Thyroid gland (tissue), 4 donors: Measurements from ENCODE around the gene CC2D2A.

Source experiments
- CTCF ChIP-seq, 6 experiments: fragments of 200-600 bp in 3 of 6; fragments of 450-650 bp in 3 of 6; sonication (generic) in 3 of 6; IDR thresholded peaks; one replicate each; pipeline ENCODE4 v1.5.1; 2016 to 2019; ENCODE audit warnings: antibody characterized with exemption in 6 of 6, mild to moderate bottlenecking in 2 of 6, inconsistent platforms in 1 of 6, moderate library complexity in 1 of 6
- POLR2A ChIP-seq, 2 donors: fragments of 450-650 bp; IDR thresholded peaks; one replicate each; pipeline ENCODE4 v1.6.1; 2017; ENCODE audit warnings: antibody characterized with exemption in 2 of 2, mild to moderate bottlenecking in 2 of 2, moderate library complexity in 1 of 2

DNA sequence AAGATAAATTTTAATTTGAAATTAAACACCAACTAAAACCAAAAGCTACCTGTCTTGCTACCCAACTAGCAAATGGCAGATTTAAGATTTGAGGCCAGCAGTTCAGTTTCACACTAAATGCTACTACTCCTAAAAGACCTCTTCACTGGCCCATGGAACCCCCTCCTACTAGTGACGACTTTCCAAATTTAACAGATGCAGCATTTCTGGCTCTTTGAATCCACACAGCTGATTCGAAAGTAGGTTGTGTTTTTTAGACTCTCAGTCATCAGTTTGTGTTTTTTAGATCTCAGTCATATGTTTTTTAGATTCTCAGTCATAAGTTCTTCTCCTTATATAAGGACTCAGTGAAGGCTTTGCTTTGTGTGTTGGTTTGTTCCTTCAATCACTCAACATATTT is 11.1 kb upstream of the CC2D2A start:
- TF ChIP-seq CTCF (IDR thresholded peaks at IDR 0.05) = no peak
- TF ChIP-seq POLR2A (IDR thresholded peaks at IDR 0.05) = no peak
